DMS114 treated with DMSO at 0.1 percent for 48 hours (cell line): ENCODE data around the gene PTPRN2.

Experiments used
- DNase-seq: peaks from one replicate; lab custom pipeline; 2025; ENCODE audit not compliant: unreplicated experiment; lab: John Stamatoyannopoulos, UW

The PTPRN2 gene

DNA sequence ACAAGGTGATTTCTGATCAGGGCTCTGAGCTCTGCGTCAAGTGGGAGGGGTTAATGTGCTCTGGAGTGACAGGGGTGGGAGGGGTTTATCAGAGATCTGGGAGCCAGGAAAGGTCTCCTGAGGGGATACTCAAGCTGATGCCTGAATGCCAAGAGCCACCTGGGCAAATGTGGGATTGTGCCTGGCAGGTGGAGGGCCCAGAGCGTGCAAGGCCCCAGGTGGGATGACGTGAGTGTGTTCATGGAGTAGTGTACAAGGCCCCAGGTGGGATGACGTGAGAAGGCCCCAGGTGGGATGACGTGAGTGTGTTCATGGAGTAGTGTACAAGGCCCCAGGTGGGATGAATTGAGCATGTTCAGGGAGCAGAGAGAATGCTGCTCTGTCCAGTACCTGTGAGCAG is 610.3 kb downstream of the PTPRN2 start:
- no peak for DNase-seq

DNA sequence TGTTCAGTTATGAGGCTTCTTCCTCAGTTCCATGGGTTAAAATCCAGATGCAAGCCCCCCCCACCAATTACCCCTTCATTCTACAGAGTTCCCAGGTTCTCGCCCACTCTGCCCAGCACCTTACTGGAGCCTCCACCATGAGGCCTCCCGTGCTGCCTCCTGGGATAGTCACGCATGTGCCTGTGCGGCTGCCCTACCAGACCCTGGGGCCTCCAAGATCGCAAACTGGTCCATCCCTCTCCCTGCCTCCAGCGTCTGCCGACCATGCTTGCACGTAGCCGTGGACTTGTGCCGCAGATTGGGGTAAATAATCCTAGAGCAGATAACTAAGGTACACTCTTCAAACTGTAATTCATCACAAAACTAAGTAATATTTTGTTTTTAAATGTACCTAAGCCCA is 611.2 kb downstream of the PTPRN2 start:
- no peak for DNase-seq

DNA sequence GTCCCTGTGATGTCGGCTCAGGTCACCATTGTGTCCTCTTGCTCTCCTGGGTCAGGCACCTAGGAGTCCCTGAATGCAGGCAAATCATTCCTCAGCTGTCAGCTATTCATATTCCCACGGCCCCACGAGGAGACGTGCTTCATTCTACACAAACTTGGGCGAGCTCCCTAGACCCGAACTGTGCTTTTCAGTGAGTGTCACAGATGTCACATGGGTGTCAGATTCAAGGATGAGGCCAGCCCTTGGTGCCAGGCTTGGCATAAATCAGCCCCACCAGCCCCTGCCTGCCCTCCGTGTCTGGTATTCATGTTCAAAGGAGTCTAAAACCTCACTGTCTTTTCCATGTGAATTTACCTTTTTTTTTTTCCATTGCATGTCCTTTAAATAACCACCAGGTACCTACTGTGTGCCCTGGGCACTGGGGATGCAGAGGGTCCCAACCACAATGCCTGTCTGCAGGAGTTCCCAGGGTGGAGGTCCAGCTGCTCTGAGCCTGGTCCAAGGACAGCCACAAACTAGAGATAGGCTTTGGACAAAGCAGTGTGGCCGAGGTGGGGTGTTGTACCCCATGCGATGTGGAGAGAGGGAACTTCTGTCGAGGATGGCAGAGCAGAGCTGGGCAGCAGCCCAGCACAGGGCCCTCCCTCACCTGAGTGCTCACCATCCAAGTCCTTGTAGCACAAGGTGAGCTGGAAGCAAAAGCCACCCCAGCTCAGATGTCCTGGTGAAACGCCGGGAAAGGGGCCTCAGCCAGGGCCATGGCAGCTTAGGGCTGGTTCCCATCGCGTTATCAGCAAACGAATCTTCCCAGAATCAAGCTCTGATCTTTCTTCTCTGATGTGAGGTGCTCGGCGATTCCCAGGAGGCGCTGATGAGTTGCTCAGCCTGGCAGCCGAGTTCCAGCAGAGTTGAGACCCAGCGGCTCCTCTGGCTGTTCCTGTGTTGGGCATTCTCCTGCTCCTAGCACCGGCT is 611.9 kb downstream of the PTPRN2 start:
- DNase-seq: no peak

DNA sequence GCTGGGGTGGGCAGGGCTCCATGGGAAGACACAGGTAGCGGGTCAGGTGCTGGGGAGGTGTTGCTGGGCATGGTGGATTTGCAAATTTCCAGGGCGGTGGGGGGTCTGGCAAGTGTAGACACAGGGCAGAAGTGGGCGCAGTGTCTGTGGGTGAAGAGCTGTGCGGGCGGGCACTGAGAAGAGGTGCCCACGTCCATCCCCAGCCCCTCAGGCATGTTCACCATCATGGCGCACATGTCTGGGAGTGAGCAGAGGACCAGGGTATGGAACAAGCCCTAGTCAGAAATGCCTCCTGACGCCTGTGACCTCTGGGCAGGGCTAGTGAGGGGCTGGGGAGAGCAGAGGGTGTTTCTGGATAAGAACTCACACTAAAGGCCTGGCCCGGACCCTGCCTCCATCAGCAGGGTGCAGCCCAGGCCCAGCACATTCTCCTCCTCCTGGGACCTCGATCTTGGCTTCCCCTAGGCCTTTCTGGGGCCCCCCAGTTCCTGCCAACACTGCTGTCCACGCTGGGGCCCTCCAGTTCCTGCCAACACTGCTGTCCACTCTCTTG is 612.9 kb downstream of the PTPRN2 start:
- DNase-seq: no peak

DNA sequence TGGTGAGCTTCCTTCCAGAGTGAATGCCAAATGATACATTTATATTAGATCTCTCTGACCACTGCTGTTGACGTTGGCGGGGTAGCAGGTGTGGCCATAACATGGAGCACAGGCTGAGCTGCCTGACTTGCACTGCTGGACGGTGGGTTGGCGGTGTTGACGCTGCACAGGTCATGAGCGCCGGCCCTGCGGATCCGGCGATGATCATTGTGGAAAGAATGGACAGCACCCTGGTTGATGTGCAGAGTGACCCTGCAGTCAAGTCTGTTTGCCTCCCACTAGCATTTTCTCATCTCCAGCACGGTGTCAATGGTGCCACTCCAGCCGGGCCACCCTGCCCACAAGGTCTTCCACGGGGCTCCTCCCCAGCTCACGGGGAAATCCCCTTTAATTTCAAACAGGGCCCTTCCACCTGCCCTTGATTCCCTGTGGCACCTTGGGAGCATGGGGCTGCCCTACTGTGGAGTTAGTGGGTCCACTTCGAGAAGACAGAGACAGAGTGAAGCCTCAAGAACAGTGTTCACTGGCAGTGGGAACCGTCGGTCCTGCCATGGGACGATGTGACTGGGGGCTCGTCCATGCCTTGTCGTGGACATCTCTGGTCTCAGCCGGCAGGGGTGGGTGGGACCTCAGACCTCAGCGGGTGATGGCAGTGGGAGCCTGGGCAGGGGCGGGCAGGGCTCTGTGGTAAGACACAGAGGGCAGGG is 613.5 kb downstream of the PTPRN2 start:
- no peak for DNase-seq

DNA sequence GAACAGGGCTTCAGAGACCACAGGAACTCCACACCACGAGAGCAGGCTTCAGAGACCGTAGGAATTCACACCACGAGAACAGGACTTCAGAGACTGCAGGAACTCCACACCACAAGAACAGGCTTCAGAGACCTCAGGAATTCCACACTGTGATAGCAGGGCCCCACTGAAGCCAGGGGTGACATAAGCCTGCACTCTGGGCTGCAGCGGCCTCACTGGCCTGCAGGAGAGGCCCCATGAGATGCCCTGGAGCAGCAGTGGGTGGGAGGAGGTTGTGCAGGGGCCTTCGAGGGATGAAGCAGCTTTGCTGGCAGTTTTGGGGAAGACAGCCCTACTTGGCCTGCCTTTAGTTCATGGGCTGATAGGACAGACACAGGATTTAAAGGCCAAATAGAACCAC is 614.7 kb downstream of the PTPRN2 start:
- DNase-seq: no peak

DNA sequence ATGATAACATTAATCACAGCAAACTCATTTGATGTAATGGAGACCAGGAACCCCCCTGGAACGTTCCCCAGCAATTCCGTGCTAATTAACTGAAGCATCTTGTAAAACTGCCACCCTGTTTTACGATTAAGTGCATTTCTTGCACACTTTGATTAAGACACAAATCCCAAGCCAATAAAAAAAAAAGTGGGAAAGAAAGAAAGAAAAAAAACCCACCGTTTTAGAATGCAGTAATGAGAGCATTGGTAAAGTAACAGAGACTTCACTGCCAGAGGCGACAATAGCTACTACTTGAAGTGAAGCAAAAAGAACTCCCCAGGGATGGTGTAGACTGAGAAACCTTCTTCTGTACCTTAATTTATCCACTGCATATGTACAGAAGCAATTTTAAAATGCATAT is 616.1 kb downstream of the PTPRN2 start:
- DNase-seq: no peak

DNA sequence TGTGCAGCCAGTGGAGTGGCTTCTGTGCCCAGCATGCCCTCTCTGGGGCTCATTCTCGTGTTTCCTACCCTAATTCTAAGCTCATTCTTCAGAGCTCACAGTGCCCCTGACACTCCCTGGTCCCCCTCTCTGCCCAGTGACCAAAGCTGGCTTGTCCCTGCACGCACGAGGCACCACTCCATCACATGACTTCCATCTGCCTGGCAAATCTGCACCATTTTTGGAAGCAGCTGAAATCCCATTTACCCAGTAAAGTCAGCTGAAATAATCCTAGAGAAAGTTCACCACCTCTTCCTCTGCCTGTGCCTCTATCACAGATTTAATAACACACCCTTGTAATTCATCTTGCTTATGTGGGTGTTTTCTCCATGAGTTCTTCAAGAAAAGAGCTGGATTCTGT is 616.9 kb downstream of the PTPRN2 start:
- DNase-seq: no peak

DNA sequence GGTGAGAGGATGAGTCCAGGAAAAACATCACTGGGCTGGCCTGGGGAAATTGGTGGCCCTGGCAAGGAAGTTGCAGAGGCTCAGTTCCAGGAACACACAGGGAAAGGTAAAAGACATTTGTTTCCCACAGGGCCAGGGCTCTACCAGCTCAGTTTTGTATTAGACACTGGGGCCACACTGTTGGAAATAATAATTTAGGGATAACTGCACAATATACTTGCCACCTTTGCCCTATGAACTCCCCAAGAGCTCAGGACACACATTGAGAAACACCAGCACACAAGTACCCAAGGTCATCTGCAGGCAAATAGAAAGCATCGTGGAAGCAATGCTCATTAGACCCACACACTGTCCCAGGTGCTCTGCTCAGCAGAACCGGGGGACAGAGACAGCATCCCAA is 617.6 kb downstream of the PTPRN2 start:
- no peak for DNase-seq

DNA sequence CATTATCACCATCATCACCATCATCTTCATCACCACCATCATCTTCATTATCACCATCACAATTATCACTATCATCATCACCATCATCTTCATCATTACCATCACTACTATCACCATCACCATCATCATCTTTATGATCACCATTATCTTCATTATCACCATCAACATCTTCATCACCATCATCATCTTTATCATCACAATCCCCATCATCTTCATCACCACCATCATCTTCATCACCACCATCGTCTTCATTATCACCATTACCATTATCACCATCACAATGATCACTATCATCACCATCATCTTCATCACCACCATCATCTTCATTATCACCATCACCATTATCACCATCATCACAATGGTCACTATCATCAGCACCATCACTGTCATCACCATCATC is 621.1 kb downstream of the PTPRN2 start:
- no peak for DNase-seq

DNA sequence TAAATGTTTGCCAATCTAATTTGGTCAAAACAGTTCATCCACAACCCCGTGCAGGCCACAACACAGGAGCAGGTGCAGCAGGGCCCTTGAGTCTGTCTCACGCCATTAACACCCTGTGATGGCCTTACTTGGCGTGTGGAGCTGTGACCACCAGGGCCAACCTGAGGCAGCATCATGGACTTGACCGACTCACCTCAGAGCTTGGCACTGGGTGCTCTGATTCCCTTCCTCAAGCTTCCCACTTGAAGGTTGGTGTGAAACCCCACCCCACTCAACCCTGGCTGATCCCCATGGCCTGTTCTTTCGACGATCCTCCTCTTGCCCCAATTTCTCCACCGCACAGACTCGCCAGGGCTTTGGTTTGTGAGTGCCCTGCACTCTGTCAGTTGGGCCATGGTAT is 623.1 kb downstream of the PTPRN2 start:
- DNase-seq: no peak

DNA sequence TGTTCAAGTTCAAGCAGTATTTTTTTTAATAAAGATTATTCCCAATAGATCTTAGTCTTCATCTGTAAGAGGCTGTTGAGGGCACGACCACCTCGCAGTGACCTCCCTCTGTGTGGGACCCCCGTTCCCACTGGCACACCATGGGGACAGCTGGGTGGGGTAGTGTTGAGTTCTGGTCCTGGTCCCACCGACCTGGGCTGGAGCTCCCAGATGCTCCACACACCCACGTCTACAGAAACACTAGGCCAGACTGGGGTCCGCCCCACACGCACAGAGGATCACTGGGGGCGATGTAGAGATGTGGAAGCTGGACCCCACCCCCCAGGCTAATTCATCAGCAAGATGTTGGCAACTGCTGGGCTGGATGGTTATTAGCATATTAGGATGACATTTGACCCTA is 623.6 kb downstream of the PTPRN2 start:
- DNase-seq: no peak

DNA sequence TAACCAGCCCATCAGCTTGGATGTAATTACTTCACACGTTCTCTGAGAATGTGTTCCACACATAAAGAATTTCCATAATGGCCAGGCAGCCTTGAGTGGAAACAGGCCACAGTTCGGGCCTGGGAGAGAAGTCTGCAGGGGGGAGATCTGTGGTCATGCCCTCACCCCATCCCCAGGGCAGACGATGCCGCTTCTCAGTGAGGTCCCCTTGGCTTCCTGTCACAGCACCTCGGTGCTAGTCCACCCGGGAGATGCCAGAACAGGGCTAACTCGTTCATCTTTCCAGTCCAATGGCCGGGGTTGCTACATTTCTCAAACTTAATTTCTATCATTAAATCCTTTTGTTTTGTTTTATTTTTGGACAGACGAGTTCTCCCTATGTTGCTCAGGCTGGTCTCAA is 624.1 kb downstream of the PTPRN2 start:
- no peak for DNase-seq

DNA sequence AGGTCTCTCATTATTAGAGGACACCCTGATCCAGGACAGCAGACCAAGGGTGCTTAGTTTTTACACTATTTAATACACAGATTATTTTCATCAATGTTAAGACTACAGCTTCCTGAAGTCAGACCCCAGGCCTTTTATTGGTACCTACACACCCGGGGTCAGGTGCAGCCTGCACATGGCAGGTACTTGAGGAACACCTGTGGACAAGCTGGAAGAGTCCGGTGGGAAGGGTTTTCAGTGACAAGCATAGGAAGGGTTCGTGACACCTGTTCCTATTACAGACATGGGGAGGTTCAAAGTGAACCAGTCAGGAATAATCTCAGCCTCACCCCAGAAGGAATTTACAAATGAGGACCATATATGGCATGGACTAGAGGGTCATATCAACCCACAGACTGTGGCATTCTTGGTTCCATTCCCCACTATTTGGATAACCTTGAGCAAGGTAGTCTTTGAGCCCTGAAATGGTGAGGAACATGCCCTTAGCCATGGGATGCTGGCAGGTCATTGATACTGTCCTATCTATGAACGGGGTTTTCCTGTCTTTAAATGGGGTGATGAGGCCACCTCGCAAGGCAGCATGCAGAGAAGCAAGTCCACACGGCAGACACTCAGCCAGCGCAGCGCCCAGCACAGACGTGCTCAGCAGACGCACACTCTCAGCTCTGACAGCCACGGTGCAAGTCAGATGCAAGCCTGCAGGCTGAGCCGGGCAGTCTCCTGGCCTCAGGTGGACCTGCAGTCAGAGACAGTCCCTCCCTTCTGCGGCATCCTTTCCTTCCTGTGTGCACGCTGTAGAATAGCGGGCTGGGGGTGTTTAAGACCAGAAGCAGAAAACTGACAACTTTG is 624.9 kb downstream of the PTPRN2 start:
- DNase-seq: no peak

DNA sequence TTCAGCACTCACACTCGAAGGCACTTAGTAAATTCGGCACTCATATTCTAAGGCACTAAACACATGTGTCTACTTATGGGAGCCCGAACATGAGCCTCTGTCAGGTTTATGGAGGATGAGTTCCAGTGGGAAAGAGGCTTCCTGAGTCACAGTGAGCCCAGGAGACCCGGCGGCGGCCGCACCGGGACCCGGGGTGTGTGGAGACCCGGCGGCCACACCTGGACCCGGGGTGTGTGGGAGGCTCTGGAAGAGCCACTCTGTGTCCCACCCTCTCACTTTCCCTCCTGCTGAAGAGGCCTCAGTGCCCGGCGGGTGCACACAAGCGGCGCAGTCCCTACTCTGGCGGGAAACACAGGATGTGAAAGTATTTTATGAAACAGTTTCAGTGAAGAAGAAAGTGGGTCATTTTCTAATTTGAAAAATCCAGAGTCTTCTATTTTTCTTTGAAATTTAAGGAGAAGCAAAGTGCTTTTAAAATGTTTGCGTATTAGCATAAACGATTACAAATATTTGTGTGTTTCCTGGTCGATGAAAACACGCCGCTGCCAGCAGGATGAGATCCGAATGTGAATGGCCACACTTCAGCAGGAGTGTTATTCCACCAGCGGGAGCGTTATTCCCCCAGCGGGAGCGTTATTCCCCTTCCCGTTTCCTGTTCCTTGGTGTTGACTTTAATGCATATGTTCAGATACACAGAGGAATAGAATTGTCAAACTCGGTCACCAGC is 625.7 kb downstream of the PTPRN2 start:
- DNase-seq: no peak

DNA sequence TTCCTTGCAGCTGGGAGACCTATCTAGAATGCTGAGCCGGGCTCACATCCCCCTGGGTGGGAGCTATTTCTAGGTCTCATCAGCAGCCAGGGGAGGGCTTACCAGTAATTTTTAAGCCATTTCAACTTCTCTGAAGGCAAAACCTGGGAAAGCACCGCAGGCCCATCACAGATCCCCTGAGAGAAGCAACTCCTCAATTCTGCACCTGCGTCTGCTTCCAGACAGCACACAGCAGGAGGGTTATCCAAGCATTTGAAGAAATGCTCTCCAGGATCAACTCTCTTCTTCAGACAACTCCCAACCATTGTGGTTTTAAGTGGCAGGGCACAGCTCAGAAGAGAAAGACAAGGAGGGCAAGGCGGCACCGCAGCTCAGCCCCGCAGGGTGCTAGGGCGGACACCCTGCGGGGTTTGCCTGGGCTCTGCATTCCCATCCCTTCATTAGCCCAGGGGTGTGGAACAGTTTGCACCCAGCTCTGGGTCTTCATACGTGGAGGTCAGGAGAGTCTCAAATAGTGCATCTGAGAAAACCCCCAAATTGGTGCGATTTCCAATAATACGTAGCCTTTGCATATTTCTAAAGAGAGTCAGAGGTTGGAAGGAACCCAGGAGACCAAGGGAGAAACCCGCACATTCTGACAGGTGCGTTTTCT is 632.1 kb downstream of the PTPRN2 start:
- no peak for DNase-seq

DNA sequence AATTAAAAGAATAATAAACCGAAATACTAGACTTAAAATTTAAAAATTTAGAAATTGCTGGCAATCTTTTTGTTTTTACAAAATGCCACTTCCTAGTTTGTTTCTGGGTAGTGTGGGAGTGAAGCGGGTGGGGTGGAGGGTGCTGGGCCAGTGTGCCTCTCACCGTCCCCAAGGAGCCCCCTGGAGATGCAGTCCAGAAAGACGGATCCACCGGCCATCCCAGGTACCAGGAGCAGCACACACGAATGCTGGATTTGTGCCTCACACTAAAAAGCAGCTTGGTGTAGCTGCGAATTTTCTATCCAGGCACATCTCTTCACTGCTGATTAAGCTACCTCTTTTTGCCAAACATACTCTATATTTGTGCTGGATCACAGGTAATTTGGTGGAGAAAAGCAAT is 632.7 kb downstream of the PTPRN2 start:
- DNase-seq: no peak

DNA sequence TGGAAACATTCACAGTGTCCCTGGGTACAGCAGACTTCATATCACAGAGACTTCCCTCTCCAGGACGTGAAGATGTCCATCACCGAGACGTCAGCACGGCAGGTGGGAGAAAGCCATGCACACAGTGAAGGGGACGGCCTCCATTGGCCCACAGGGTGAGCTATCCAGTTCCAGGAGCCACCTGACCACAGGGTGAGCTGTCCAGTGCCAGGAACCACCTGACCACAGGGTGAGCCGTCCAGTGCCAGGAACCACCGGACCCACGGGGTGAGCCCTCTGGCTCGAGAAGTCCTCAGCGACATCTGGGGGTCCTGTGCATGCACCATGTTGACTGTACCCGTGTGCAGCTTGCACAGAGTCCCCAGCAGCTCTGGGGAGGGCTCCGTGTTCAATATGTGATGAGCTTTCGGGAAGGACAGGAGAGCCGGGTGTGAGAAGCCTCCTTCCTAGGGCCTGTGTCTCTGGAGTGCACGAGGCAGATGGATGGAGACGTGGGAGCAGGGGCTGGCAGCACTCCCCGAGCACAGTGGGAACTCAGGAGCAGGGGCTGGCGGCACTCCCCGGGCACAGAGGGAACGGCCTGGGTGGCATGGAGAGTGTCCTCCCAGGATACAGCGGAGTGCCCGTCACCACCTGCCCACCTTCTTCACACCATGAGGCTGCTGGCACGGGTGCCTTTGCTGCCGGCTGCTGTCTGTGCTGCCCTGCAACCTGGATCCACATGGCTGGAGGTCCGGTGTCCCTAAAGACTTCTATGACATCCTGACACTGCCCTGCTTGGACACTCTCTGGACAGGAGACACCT is 634.6 kb downstream of the PTPRN2 start:
- DNase-seq: no peak

DNA sequence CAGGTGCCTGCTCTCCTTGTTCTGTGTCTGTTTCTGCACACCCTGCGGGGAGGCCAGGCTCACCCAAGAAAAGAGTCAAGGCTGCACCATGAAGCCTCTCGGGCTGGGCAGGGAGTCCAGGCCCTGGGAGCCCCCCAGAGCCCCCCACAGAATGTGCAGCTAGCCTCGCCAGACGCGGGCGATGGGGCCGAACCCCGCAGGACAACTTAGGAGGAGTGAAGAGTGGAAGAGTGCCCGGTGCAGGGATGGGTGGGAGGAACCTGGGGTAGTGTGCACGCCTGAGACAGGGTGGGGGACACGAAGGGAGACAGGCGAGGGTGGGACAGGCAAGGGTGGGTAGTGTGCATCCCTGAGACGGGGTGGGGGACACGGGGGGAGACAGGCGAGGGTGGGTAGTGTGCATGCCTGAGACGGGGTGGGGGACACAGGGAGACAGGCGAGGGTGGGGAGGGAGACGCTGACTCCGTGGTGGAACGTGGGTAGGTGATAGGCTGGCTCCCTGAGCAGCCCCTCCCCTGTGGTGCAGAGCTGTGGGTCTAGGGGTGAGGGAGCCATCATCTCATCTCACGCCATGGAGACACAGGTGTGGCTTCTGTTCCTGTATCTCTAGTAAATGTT is 635.5 kb downstream of the PTPRN2 start:
- DNase-seq: no peak
